Measurements from ENCODE around the gene CENATAC.
"Not testable (repeated sequence)": the region's sequence is repeated elsewhere in the genome, so short reads cannot be mapped to it uniquely, and the experiment has no call there.

Gene CENATAC

GRCh38 chr11:118997627-118998387 is at the start of gene CENATAC:
Gene CENATAC, plus strand, starts transcription at chr11:118998138. Its CDS starts 60 bp downstream, at chr11:118998198.
- peak within 1 kb of the TSS; percentile 87 for H3K4me3 ChIP-seq (replicated peaks; ENCODE audit: low read depth, low read length)
- no peak for TF ChIP-seq CTCF (IDR thresholded peaks at IDR 0.05; ENCODE audit: low read length, missing control alignments)
- DNase-seq (ENCODE audit: low read depth): peak; percentile 85

DNA sequence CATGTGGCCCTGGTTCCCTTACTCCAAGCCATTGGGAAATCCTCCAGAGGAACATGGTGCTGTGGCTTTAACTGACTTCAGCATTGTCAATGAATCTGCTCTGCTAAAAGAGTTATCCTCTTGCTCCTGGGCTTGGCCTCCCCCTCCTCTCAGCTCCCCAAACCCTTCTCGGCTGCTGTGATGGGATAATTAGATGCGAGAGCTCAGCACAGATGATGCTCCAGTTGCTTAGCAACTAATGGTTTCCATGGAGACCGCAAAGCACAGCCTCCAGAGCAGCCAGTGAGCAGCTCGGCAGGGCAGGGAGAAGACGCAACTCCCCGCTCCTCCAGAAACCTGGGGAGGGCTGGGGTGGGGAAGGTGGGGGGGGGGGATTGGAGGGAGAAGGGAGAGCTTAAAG is 44.7 kb upstream of the CENATAC start:
- no peak for TF ChIP-seq CTCF (IDR thresholded peaks at IDR 0.05; ENCODE audit: low read length, missing control alignments)
- DNase-seq (ENCODE audit: low read depth): peak; percentile 14
- H3K4me3 ChIP-seq (replicated peaks; ENCODE audit: low read depth, low read length): no peak overlapping the region

- not testable (repeated sequence) for DNase-seq (ENCODE audit: low read depth); H3K4me3 ChIP-seq (replicated peaks; ENCODE audit: low read depth, low read length)
Measured at GRCh38 chr11:118953976-118954375, 44.0 kb upstream of the CENATAC start.

GRCh38 chr11:118956094-118956846 is 41.7 kb upstream of the CENATAC start, which contains the start of gene UPK2:
Gene UPK2, plus strand, starts transcription at chr11:118956298. Its CDS starts 53 bp downstream, at chr11:118956351.
- peak; percentile 83 for DNase-seq (ENCODE audit: low read depth)
- H3K4me3 ChIP-seq (replicated peaks; ENCODE audit: low read depth, low read length): no peak within 1 kb of the TSS
- TF ChIP-seq CTCF (IDR thresholded peaks at IDR 0.05; ENCODE audit: low read length, missing control alignments): peak; percentile 95

DNA sequence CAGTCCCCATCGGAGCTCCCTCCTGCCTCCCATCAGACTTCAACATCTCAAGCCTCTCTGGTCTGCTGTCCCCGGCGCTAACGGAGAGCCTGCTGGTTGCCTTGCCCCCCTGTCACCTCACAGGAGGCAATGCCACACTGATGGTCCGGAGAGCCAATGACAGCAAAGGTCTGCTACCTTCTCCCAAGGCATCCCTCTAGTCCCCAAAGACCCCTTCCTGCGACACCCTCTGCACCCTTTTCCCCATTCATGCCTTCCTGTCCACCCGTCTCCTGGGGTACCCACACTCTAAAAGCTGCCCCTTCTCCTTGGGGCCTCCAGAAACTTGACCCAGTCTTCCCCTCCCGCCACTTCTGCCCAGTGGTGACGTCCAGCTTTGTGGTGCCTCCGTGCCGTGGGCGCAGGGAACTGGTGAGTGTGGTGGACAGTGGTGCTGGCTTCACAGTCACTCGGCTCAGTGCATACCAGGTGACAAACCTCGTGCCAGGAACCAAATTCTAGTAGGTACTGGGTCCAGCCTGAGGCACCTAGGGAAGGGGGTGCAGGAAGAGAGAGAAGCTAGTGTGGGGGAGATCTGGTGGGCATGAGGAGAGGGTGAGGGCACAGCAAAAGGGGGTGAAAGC is 41.0 kb upstream of the CENATAC start:
- TF ChIP-seq CTCF (IDR thresholded peaks at IDR 0.05; ENCODE audit: low read length, missing control alignments): no peak
- no peak for DNase-seq (ENCODE audit: low read depth)
- no peak overlapping the region for H3K4me3 ChIP-seq (replicated peaks; ENCODE audit: low read depth, low read length)

- TF ChIP-seq CTCF (IDR thresholded peaks at IDR 0.05; ENCODE audit: low read length, missing control alignments): no peak
- H3K4me3 ChIP-seq (replicated peaks; ENCODE audit: low read depth, low read length): no peak overlapping the region
- no peak for DNase-seq (ENCODE audit: low read depth)
Measured at GRCh38 chr11:118957549-118957948, 40.4 kb upstream of the CENATAC start.

DNA sequence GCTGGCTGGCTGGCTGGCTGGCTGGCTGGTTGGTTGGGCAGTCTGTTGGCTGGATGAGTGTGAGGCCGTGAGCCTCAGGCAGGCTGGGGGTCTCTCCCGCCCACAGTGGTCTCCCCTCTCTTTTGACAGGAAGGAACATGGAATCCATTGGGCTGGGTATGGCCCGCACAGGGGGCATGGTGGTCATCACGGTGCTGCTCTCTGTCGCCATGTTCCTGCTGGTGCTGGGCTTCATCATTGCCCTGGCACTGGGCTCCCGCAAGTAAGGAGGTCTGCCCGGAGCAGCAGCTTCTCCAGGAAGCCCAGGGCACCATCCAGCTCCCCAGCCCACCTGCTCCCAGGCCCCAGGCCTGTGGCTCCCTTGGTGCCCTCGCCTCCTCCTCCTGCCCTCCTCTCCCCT is 40.0 kb upstream of the CENATAC start:
- no peak overlapping the region for H3K4me3 ChIP-seq (replicated peaks; ENCODE audit: low read depth, low read length)
- DNase-seq (ENCODE audit: low read depth): no peak
- no peak for TF ChIP-seq CTCF (IDR thresholded peaks at IDR 0.05; ENCODE audit: low read length, missing control alignments)

Data from fibroblast of pulmonary artery (primary cell).